Measurements from ENCODE around the gene PRDM12. TPM values are rescaled to one million over a fixed set of nuclear protein-coding genes. Genes with fewer than 3 reads are reported as not detected.

Gene PRDM12
- total RNA-seq, 1 experiment from 2014 or later, result 0.28 TPM

DNA sequence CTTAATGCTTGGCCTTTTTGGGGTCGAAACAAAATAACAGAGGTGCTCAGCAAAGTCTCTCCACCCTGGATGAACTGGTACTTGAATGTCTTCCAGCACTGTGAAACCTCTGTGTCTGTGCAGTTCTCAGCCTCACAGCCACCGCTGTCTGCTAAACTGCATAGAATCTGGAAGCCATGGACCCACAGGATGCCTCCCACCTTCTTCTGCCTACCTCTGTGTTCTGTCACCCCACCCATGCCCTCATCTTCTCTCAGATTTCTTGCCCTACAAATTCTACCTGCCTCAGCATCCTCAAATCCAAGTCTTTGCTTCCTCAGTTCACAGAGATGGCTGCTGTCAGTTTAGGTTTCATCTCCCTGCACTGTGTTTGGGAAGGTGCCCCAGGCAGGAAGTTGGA is 64.8 kb downstream of the PRDM12 start:
- H3K36me3 Mint-ChIP-seq (ENCODE audit: insufficient read depth, unreplicated experiment), result peaks cover 10% of the 10 kb centered on the region
- DNase-seq (ENCODE audit: unreplicated experiment), result no peak
- no TSS peak for BruUV-seq (replicated peaks)
- POLR2A ChIA-PET, result no interaction called here
- CTCF ChIA-PET, result no interaction called here
- no peaks in the 10 kb centered on the region for H3K9me3 Mint-ChIP-seq (ENCODE audit: unreplicated experiment)
- TF ChIP-seq, protein P1, sequence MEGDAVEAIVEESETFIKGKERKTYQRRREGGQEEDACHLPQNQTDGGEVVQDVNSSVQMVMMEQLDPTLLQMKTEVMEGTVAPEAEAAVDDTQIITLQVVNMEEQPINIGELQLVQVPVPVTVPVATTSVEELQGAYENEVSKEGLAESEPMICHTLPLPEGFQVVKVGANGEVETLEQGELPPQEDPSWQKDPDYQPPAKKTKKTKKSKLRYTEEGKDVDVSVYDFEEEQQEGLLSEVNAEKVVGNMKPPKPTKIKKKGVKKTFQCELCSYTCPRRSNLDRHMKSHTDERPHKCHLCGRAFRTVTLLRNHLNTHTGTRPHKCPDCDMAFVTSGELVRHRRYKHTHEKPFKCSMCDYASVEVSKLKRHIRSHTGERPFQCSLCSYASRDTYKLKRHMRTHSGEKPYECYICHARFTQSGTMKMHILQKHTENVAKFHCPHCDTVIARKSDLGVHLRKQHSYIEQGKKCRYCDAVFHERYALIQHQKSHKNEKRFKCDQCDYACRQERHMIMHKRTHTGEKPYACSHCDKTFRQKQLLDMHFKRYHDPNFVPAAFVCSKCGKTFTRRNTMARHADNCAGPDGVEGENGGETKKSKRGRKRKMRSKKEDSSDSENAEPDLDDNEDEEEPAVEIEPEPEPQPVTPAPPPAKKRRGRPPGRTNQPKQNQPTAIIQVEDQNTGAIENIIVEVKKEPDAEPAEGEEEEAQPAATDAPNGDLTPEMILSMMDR (IDR thresholded peaks at IDR 0.05; ENCODE audit: unreplicated experiment), result no peak
- H3K27ac Mint-ChIP-seq (ENCODE audit: low read depth, unreplicated experiment), result no peak overlapping the region
- peaks cover 22% of the 10 kb centered on the region for H3K4me1 Mint-ChIP-seq (ENCODE audit: insufficient read depth, unreplicated experiment)
- intact Hi-C loops (cut with micrococcal nuclease), result no loop called here
- no peaks in the 10 kb centered on the region for H3K27me3 Mint-ChIP-seq (ENCODE audit: insufficient read depth, unreplicated experiment)
- no peak overlapping the region for H3K4me3 Mint-ChIP-seq (ENCODE audit: unreplicated experiment)

DNA sequence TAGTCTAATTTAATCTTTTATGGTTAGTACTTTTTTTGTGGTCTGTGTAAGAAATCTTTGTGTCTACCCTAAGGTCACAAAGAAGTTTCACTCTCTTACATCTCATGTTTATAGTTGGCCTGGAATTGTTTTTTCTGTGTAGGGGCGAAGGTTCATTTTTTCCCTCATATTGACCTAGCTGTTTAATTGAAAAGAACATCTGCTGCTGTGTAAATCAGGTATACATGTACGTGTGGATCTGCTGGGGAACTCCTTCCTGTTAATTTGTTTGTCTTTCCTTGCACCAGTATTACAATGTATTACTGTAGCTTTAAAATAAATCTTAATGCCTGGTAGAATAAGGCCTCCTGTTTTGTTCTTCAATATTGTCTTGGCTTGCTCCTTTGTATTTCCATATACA is 67.0 kb downstream of the PRDM12 start:
- no TSS peak for BruUV-seq (replicated peaks)
- CTCF ChIA-PET, result interaction anchor here (0.5 to 1.4 kb wide), 9 partner anchors 9 to 701 kb away, joined by 3 to 6 read pairs (median 3); no protein-coding TSS in a partner anchor
- Mint-ChIP-seq H3K27me3 (ENCODE audit: insufficient read depth, unreplicated experiment) (no peaks in the 10 kb centered on the region), H3K4me1 (ENCODE audit: insufficient read depth, unreplicated experiment) (peaks cover 22% of the 10 kb centered on the region), H3K36me3 (ENCODE audit: insufficient read depth, unreplicated experiment) (peaks cover 10% of the 10 kb centered on the region), H3K4me3 (ENCODE audit: unreplicated experiment) (no peak overlapping the region), H3K9me3 (ENCODE audit: unreplicated experiment) (no peaks in the 10 kb centered on the region), H3K27ac (ENCODE audit: low read depth, unreplicated experiment) (peak overlapping the region; percentile 64)
- no peak for DNase-seq (ENCODE audit: unreplicated experiment)
- POLR2A ChIA-PET, result interaction anchor here (0.6 to 1.4 kb wide), 5 partner anchors 15 to 1558 kb away, joined by 3 to 4 read pairs (median 3); no protein-coding TSS in a partner anchor
- intact Hi-C loops (cut with micrococcal nuclease), result no loop called here
- TF ChIP-seq, protein P1 (IDR thresholded peaks at IDR 0.05; ENCODE audit: unreplicated experiment), result no peak

DNA sequence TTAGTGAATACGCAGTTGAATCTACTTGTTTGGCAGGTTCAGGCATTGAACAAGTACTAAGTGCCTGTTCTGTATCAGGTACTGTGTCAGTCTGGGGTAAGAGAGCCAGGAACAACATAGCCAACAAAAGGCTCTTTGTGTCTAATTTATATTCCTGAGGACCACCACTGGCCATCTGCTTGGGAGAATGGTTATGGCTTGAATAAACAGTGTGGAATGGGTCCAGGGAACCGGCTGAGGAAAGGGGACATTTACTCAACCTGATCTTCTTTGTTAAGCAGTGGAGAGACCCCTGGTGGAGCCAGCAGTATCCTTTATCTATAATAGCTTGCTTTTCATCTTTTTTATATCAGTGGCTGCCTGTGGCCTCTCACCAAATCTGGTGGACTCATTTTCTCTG is 67.7 kb downstream of the PRDM12 start:
- intact Hi-C loops (cut with micrococcal nuclease), result no loop called here
- ChIA-PET POLR2A (interaction anchor here (0.7 to 1.0 kb wide), 3 partner anchors 19 to 114 kb away, joined by 4 read pairs; no protein-coding TSS in a partner anchor), CTCF (interaction anchor here (0.5 to 1.4 kb wide), 7 partner anchors 8 to 956 kb away, joined by 3 to 6 read pairs (median 3); no protein-coding TSS in a partner anchor)
- Mint-ChIP-seq H3K9me3 (ENCODE audit: unreplicated experiment) (no peaks in the 10 kb centered on the region), H3K4me1 (ENCODE audit: insufficient read depth, unreplicated experiment) (peaks cover 22% of the 10 kb centered on the region), H3K27me3 (ENCODE audit: insufficient read depth, unreplicated experiment) (no peaks in the 10 kb centered on the region), H3K36me3 (ENCODE audit: insufficient read depth, unreplicated experiment) (peaks cover 10% of the 10 kb centered on the region), H3K27ac (ENCODE audit: low read depth, unreplicated experiment) (peak overlapping the region; percentile 64), H3K4me3 (ENCODE audit: unreplicated experiment) (no peak overlapping the region)
- no peak for DNase-seq (ENCODE audit: unreplicated experiment)
- TF ChIP-seq, protein P1 (IDR thresholded peaks at IDR 0.05; ENCODE audit: unreplicated experiment), result no peak
- BruUV-seq (replicated peaks), result no TSS peak

Small RNA genes within 50 kb of the gene (microRNA-seq; reads per million reads assigned to microRNA genes)
- not detected for gene MIR6856

Other genes starting within 250 kb of the PRDM12 start
- gene ASS1, start 219.6 kb upstream of the PRDM12 start, total RNA-seq (2022), result 204 and 299 TPM in 2 replicates
- gene FUBP3, start 85.0 kb upstream of the PRDM12 start, total RNA-seq (2022), result 58.0 and 68.3 TPM in 2 replicates
- 42.3 and 57.7 TPM in 2 replicates for gene EXOSC2, start 29.2 kb downstream of the PRDM12 start, total RNA-seq (2022)
- 67.5 TPM in 2 replicates for gene ABL1, start 170.7 kb downstream of the PRDM12 start, total RNA-seq (2022)
- not detected in 2 replicates for gene QRFP, start 232.2 kb downstream of the PRDM12 start, total RNA-seq (2022)